Mucosa of gallbladder (tissue), 1 donor: ENCODE measurements around the gene CCDC9B. TPM values are rescaled to one million over a fixed set of nuclear protein-coding genes. Genes with fewer than 3 reads are reported as not detected.

ENCODE experiments used
- DNase-seq: peaks from one replicate; pipeline ENCODE4 v3.0.0-alpha.2; 2020; ENCODE audit warnings: low spot score
- total RNA-seq: library from RNA; stranded (reverse); gene quantifications from one replicate; pipeline ENCODE4 v1.2.1, GENCODE V29; 2021
- donor health status: DM: no; HTN: no; CAD: no.

The CCDC9B gene
- total RNA-seq, 1 donor from 2014 or later: 107 TPM

DNA sequence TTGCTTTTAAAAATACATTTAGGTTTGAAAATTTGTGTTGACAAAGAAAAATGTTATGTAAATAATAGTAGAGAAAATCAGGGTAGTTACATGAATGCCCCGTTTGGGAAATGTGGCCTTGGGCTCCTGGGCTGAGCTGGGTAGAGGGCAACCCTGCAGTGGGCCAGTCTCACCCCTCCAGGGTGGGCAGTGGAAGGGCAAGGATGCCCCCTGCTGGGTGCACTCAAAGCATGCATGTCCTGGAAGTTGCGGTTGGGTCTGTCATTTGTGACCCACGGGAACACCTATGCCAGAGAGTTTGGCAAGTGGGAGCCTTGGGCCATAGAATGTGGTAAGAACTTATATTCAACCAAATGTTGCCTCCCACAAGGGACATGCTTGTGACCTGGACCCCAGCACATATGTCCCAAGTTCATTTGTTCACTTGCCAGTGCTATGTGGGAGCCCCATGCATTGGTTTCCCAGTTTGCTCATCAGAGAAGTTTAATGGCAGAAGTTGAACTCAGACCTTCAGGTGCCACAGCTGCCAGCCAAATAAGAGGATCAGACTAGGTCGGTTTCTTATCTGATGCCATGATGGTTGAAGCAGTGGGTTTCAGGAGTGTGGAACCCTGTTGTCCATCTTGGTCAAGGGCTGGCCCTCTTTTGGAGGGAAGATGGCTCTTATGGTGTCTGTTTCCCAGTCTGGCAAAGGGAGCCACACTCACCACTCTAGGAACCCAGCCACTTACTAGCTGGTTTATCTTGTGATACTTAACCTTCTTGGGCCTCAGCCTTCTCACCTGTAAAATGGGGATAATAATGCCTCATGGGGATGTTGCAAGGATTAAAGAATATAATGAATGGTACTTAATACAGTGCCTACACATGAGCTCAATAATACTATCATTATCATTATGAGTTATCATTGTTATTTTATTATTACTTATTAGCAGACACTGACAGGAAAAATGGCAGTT is 30.5 kb downstream of the CCDC9B start:
- DNase-seq: peak; percentile 58

- no peak for DNase-seq
These were observed 31.3 kb downstream of the CCDC9B start for GRCh38 chr15:40309344-40309862.

DNA sequence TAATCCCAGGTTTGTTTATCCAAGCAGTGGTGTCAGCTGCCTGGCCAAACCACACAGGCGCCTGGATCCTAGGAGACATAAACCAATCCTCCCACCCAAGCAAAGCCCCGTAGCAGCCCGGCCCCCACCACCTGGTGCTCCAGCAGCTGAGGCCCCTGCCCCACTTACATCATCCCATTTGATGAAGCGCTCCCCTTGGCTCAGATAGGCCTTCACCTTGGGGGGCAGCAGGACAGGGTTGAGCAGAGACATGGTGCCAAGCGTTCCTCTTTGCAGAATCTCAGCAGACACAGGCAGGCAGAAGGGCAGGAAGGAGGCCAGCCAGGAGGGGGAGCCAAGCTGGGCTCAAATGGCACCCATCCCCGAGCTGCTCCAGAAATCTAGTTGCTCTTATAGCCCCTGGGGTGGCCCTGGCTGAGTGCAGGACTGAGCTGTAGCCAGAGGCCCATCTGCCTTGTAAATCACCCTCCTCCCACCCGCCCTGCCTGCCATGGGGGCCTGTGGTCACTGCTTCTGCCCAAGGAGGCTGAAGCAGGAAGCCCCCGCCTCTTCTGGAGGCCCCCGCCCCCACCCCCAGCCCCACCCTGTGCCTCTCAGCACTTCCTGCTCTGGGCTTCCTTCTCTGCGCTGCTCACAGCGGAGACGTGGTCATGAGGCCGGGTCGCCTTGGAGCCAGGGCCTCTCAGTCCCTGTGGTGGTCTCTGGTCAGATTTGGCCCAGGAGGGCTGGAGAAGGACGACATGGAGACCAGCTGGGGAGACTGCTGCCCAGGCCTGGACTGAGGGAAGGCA is 33.1 kb downstream of the CCDC9B start, which contains the start of gene PLCB2:
Gene PLCB2 (minus strand): TSS at position 515 of the 791 bp plus-strand sequence. CDS start 263 bp downstream, at position 252.
- DNase-seq: peak; percentile 35

DNA sequence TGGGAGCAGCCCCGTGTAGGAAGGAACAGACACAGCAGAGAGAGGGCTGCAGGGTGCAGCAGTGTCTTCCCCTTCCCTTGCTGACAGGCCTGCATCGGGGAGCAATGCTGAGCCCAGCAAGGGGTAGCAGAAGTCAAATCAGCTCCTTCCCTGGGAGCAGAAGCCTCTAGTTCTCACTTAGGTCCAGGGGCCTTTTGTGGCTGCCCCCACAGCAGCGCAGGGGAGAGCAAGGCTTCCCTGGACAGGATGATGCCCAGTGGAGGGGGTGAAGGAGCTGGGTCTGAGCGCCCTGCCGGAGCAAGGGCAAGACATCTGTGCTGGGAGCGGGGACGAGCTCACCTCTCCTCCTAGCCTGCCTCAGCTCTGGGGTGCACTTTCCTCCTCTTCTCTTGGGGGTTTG is 33.8 kb downstream of the CCDC9B start:
- no peak for DNase-seq

DNA sequence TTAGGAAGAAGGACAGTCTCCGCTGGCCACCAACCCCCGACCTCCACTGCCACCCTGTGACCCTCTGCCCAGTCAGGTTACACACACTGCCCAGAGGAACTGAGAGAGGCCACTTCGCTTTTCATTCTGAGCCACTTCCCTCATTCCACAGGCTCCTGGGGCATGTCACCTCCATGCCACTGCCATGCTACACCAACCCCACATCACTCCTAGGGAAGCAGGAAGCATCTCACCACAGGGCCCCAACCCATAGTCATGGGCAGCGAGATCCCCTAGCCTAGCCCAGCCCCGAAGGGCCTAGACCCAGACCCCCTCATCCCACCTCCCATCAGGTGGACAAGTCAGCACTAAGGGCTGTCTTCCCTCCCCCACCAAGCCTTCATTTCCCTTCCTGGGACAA is 34.4 kb downstream of the CCDC9B start:
- DNase-seq: no peak

DNA sequence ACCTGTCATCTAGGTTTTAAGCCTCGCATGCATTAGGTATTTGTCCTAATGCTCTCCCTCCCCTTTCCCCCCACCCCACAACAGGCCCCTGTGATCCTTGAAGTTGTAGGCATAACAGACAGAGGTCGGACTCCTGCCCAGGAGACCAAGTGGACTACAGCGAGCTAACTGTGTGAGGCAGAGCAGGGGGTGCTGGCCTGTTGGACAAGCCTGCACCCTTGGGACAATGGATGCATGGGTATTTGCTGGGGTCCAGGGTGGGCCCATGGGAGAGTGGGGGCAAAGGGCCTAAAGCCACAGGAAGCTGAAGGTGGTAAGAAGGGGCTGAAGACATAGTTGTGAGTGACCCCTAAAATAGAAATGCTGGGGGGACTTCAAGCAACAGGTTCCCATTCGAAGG is 35.5 kb downstream of the CCDC9B start:
- no peak for DNase-seq

DNA sequence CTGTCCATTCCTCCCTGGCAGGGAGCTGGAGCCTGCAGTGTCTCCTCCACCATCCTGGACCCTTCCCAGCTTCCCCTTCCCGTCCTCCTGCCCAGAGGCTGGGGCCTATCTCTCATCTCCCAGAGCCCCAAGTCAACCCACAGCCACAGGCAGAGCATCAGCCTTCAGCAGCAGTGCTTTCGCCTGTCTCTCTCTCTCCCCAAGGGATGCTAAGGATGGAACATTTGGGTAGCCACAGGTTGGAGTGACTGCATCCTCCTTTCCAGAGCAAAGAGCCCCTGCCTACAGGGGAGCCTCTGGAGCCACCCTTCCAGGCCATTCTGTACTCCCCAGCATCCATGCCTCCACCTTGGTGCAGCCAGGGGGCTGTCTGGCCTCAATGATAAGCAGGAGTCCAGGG is 37.2 kb downstream of the CCDC9B start:
- no peak for DNase-seq

DNA sequence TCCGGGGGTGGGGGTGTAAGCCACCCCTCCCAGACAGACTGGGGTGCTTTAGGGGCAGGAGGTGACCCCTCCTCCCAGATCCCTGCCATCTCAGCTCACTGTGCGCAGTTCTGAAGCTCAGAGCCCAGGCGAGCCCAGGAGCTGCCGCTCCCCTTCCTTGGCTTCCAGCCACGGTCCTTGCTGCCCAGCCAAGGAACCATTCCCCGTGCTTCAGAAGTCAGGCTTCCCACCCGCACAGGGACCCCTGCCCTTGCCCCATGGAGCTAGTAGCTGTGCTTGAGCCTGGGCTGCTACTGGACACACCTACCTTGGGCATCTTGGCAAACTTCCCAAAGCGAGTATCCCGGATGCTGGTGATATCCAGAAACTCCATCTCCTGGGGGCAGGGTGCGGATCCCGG is 37.8 kb downstream of the CCDC9B start:
- DNase-seq: no peak

DNA sequence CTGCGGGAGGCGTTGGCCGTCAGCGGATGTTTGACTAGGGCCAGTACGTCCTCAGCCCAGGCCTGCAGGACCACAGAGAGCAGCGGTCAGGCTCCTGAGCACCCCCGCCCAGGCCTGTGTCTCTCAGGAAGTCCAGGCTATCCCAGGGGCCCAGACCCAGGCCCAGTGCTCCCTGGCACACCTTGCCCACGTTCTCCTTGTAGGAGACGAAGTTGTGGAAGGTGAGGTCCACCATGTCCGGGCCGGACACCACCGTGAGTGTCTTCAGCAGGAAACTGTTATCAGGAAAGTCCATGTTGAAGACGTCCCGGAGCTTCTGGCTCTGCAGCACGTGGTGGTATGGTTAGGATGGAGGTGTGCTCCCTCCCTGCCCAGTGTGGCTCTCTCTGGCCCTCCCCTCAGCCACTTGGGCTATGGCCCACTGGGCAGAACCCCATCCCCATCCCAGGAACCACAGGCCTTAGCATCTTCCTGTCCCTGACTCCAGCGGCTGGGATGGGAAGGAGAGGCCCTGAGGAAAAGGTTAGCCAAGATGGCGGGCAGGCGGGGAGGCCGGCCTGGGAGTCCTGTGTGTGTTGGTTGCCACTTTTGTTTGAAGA is 38.4 kb downstream of the CCDC9B start:
- DNase-seq: no peak

- DNase-seq: no peak
These were observed 39.1 kb downstream of the CCDC9B start for GRCh38 chr15:40301467-40302179.

DNA sequence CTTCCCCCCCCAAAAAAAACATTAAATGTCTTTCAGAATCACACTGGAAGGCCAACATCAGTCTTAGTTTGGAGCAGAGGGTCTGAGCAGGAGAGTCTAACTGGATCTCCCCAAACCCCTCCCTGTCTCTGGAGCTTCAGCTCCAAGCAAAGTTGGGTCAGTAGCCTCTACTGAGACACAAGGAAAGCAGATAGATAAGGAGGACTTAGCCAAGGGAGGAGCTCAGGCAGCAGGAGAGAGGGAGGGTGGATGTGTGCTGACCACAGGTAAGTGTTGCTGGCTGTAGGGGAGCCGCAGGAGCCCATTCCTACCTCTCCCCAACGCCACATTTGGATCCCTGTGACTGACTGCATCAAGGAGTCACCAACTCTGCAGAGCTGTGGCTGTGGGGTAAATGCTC is 40.0 kb downstream of the CCDC9B start:
- no peak for DNase-seq

GRCh38 chr15:40300367-40300766 is 40.4 kb downstream of the CCDC9B start:
- no peak for DNase-seq

DNA sequence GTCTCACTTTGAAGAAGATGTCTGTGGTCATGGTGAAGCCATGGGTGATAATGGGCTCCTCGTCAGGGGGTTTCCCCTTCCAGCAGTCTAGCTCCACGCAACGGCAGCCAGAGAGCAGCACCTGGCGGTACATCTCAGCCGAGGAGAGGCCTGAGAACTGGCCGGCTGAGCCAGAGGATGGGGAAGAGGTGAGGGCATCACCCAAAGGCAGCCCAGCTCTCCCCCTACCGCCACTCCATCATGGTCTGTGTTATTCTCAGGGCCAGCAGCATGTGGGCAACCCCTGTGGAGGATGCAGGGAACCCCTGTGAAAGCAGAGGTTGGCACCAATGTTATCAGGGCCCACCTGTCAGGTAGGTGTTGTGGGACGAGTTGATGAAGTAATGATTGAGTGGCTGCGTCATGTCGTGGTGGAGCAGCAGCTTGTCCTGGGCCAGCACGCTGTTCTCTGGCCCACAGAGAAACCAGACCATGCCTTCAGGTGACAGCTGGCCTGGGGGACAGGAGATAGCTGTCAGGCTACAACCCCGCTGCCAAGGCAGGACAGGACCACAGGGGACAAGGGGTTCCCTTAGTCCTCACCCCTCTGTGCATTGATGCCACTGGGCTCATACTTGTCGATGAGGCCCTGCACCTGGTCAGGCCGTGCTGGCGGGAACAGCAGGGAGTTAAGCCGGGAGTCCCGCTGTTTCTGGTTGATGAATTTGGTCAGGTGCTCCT is 42.4 kb downstream of the CCDC9B start:
- DNase-seq: no peak

GRCh38 chr15:40297356-40297755 is 43.4 kb downstream of the CCDC9B start:
- no peak for DNase-seq

DNA sequence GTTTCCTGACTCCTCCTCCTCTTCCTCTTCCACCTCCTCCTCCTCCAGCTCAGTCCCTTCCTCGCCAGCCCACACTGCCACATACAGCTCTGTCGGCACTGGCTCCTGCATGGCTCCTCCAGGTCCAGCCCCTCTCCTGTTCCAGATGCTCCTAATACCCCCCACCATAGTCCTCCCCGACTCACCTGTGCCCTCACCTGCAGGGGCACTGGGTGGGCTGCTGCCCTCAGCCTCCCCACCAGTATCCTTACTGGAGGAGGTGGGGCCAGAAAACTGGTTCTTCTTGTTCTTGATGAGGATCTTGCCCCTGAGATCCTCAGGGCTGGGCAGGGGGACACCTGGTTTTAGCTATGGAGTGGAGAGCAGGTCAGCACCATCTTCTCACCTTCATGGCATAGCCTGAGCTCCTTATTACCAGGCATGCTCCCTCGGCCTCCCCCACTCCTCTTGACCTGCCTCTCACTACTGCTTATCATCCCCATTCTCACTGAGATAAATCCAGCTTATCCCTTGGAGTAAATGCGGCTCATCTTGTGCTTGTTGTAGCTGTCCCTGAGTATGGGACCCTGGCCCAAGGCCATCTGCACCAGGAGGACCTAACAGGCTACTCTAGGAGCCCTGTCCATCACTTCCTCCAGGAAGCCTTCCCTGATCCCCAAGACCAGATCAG is 44.0 kb downstream of the CCDC9B start:
- no peak for DNase-seq

DNA sequence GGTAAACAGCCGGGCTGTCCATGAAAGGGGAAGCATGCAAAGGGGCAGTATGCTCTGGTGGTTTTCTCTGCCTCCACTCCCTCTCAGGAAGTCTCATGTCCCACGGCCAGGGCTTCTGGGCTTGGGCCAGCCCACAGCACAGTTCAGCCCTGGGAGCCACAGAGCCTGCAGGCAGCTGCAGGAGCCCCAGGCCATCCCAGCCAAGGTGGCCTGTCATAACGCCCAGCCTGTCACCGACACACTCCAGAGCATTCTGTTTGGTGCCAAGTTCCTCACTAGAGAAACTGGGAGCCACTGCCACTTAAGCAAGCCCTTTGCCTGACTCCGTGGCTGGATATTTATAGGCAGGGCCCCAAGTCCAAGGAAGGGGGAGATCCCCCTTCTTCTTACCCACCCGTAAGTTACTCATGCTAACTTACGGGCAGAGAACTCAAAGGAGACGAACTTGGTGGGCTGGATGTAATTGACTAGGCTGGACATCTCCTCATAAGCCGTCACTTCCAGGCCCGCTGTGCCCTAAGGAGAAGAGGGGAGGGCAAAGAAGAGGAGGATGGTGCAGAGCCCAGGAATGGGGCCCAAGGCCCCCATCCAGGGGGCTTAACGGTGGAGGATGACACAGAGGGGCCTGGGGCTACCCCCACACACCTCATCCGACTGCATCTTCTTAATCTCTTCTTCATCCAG is 44.7 kb downstream of the CCDC9B start:
- no peak for DNase-seq

GRCh38 chr15:40295297-40295696 is 45.4 kb downstream of the CCDC9B start:
- DNase-seq: no peak

GRCh38 chr15:40293905-40294895 is 46.5 kb downstream of the CCDC9B start:
- no peak for DNase-seq
